ENCODE data around the gene GALNT12. TPM values are rescaled to one million over a fixed set of nuclear protein-coding genes. Genes with fewer than 3 reads are reported as not detected.

GALNT12 gene
- total RNA-seq, 1 donor from 2014 or later: 10.3 TPM

- H3K27ac Mint-ChIP-seq: no peak overlapping the region
- H3K36me3 Mint-ChIP-seq: peaks cover 6% of the 10 kb centered on the region
- H3K4me3 Mint-ChIP-seq: no peak overlapping the region
- H3K4me1 Mint-ChIP-seq: peaks cover 4% of the 10 kb centered on the region
- H3K27me3 Mint-ChIP-seq (ENCODE audit: low read depth): no peaks in the 10 kb centered on the region
- H3K9me3 Mint-ChIP-seq: peaks cover 2% of the 10 kb centered on the region
- no peak for DNase-seq (ENCODE audit: low spot score in 2 of 2, unreplicated experiment in 2 of 2)
- TF ChIP-seq, protein P1, sequence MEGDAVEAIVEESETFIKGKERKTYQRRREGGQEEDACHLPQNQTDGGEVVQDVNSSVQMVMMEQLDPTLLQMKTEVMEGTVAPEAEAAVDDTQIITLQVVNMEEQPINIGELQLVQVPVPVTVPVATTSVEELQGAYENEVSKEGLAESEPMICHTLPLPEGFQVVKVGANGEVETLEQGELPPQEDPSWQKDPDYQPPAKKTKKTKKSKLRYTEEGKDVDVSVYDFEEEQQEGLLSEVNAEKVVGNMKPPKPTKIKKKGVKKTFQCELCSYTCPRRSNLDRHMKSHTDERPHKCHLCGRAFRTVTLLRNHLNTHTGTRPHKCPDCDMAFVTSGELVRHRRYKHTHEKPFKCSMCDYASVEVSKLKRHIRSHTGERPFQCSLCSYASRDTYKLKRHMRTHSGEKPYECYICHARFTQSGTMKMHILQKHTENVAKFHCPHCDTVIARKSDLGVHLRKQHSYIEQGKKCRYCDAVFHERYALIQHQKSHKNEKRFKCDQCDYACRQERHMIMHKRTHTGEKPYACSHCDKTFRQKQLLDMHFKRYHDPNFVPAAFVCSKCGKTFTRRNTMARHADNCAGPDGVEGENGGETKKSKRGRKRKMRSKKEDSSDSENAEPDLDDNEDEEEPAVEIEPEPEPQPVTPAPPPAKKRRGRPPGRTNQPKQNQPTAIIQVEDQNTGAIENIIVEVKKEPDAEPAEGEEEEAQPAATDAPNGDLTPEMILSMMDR (IDR thresholded peaks at IDR 0.05; ENCODE audit: unreplicated experiment): no peak
These were observed 16.3 kb downstream of the GALNT12 start for GRCh38 chr9:98823666-98824334.

DNA sequence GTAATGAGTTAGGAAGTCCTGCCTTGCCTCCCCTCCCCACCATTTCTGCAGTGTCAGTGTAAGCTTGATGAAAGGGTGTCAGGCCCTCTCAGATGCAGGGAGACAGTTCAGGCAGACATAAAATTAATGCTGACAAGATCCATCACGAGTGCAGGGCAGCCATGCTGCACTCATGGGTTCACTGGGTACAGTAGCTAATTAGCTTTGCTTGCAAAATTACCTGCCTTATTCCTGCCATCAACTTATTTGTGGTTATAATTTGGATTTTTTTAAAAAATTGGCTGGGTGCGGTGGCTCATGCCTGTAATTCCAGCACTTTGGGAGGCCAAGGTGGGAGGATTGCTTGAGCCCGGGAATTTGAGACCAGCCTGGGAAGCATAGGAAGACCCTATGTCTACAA, 17.9 kb downstream of the GALNT12 start:
- Mint-ChIP-seq H3K27ac (no peak overlapping the region), H3K9me3 (no peaks in the 10 kb centered on the region), H3K27me3 (ENCODE audit: low read depth) (no peaks in the 10 kb centered on the region), H3K4me1 (peaks cover 4% of the 10 kb centered on the region), H3K36me3 (peaks cover 6% of the 10 kb centered on the region), H3K4me3 (no peak overlapping the region)
- TF ChIP-seq, protein P1 (IDR thresholded peaks at IDR 0.05; ENCODE audit: unreplicated experiment): no peak
- no peak for DNase-seq (ENCODE audit: low spot score in 2 of 2, unreplicated experiment in 2 of 2)

- peaks cover 4% of the 10 kb centered on the region for H3K4me1 Mint-ChIP-seq
- H3K27me3 Mint-ChIP-seq (ENCODE audit: low read depth): no peaks in the 10 kb centered on the region
- no peak overlapping the region for H3K4me3 Mint-ChIP-seq
- TF ChIP-seq, protein P1 (IDR thresholded peaks at IDR 0.05; ENCODE audit: unreplicated experiment): no peak
- peaks cover 6% of the 10 kb centered on the region for H3K36me3 Mint-ChIP-seq
- DNase-seq (ENCODE audit: low spot score in 2 of 2, unreplicated experiment in 2 of 2): no peak
- H3K9me3 Mint-ChIP-seq: no peaks in the 10 kb centered on the region
- H3K27ac Mint-ChIP-seq: no peak overlapping the region
These were observed 19.2 kb downstream of the GALNT12 start for GRCh38 chr9:98826716-98827115.

DNA sequence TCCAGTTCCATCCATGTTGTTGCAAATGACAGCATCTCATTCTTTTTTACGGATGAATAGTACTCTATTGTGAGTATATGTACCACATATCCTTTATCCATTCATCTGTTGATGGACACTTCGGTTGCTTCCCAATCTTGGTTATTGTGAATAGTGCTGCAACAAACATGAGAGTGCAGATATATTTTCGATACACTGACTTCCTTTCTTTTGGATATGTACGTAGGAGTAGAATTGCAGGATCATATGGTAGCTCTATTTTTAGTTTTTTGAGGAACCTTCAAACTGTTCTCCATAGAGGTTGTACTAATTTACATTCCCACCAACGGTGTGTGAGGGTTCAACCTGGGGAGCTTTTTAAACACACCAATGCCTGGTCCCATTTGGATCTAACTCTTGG, 22.3 kb downstream of the GALNT12 start:
- H3K4me3 Mint-ChIP-seq: no peak overlapping the region
- no peak for DNase-seq (ENCODE audit: low spot score in 2 of 2, unreplicated experiment in 2 of 2)
- TF ChIP-seq, protein P1 (IDR thresholded peaks at IDR 0.05; ENCODE audit: unreplicated experiment): no peak

DNA sequence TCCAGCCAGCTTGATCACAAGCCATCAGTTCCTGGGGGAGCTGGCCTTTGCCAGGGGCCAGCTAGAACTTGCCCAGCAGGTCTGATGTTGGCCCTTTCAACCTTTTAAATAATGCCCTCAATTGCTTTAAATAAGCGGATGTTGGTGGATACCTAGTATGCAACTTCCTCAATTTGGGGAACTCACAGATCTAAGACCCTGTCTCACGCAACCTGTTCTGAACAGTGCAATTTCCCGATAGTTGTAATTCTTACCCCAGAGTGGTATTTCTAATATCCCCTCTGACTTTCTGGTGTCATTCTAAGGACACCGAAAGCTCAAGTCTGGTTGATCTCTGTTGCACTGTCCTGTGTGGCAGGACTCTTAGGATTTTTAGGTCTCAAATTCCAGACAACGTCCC, 23.1 kb downstream of the GALNT12 start:
- no peak overlapping the region for H3K4me3 Mint-ChIP-seq
- no peaks in the 10 kb centered on the region for H3K27me3 Mint-ChIP-seq (ENCODE audit: low read depth)
- DNase-seq (ENCODE audit: low spot score in 2 of 2, unreplicated experiment in 2 of 2): no peak
- no peak overlapping the region for H3K27ac Mint-ChIP-seq
- H3K36me3 Mint-ChIP-seq: peaks cover 2% of the 10 kb centered on the region
- TF ChIP-seq, protein P1 (IDR thresholded peaks at IDR 0.05; ENCODE audit: unreplicated experiment): no peak
- no peaks in the 10 kb centered on the region for H3K9me3 Mint-ChIP-seq
- peaks cover 4% of the 10 kb centered on the region for H3K4me1 Mint-ChIP-seq

More for the DNA sequence above, 22.3 kb downstream of the GALNT12 start:
- Mint-ChIP-seq H3K4me1 (peaks cover 4% of the 10 kb centered on the region), H3K27ac (no peak overlapping the region), H3K27me3 (ENCODE audit: low read depth) (no peaks in the 10 kb centered on the region), H3K36me3 (peaks cover 2% of the 10 kb centered on the region), H3K9me3 (no peaks in the 10 kb centered on the region)

Data from mesothelial cell of epicardium (in vitro differentiated cells).